OCI-LY1 (cell line): Measurements from ENCODE around the gene UBTD2.

Experiments used
- H2AFZ ChIP-seq: fragments of 200-600 bp; sonication (generic), shearing (Covaris generic); 2 replicates; pipeline ENCODE4 v1.6.0; 2014; ENCODE audit warnings: antibody characterized with exemption, mild to moderate bottlenecking, low read length
- H3F3A ChIP-seq: fragments of 200-600 bp; sonication (generic), shearing (Covaris generic); 2 replicates; pipeline ENCODE4 v1.6.0; 2014; ENCODE audit warnings: mild to moderate bottlenecking, antibody characterized with exemption, low read length, moderate library complexity; ENCODE audit not compliant: insufficient read depth
- H3K27ac ChIP-seq: fragments of 200-600 bp; sonication (generic); 2 replicates; pipeline ENCODE4 v1.5.1; 2014; ENCODE audit warnings: low read length, mixed run types, mild to moderate bottlenecking, low read depth; ENCODE audit not compliant: poor library complexity, severe bottlenecking
- H3K27me3 ChIP-seq: fragments of 200-600 bp; sonication (generic); 2 replicates; pipeline ENCODE4 v1.6.0; 2014; ENCODE audit warnings: antibody characterized with exemption, mild to moderate bottlenecking, low read length, moderate library complexity; ENCODE audit not compliant: insufficient read depth
- H3K36me3 ChIP-seq: fragments of 200-600 bp; sonication (generic); 2 replicates; pipeline ENCODE4 v1.6.1; 2014; ENCODE audit warnings: mild to moderate bottlenecking, antibody characterized with exemption, low read length, moderate library complexity, mixed read lengths; ENCODE audit not compliant: insufficient read depth
- H3K4me1 ChIP-seq: fragments of 200-600 bp; sonication (generic); 2 replicates; pipeline ENCODE4 v1.5.1; 2014; ENCODE audit warnings: mild to moderate bottlenecking, low read length, moderate library complexity; ENCODE audit not compliant: insufficient read depth, severe bottlenecking
- H3K4me2 ChIP-seq: fragments of 200-600 bp; sonication (generic), shearing (Covaris generic); 2 replicates; pipeline ENCODE4 v1.6.1; 2014; ENCODE audit warnings: low read length
- H3K4me3 ChIP-seq: fragments of 200-600 bp; sonication (generic); 2 replicates; pipeline ENCODE4 v1.5.1; 2014; ENCODE audit warnings: low read length, low read depth, mild to moderate bottlenecking, mixed read lengths; ENCODE audit not compliant: poor library complexity, severe bottlenecking
- H3K79me2 ChIP-seq: fragments of 200-600 bp; shearing (Covaris generic); 2 replicates; pipeline ENCODE4 v1.6.1; 2016; ENCODE audit warnings: mixed run types, low read length, mixed read lengths; ENCODE audit not compliant: insufficient read depth
- H3K9ac ChIP-seq: fragments of 200-600 bp; sonication (generic), shearing (Covaris generic); 2 replicates; pipeline ENCODE4 v1.6.1; 2014; ENCODE audit warnings: mild to moderate bottlenecking, low read length, mixed read lengths
- H3K9me2 ChIP-seq: fragments of 200-600 bp; sonication (generic), shearing (Covaris generic); 2 replicates; pipeline ENCODE4 v1.6.1; 2014; ENCODE audit warnings: low read depth, mild to moderate bottlenecking, low read length, mixed read lengths
- H3K9me3 ChIP-seq: fragments of 200-600 bp; shearing (Covaris generic); 2 replicates; pipeline ENCODE4 v1.6.1; 2014; ENCODE audit warnings: low read length, mixed read lengths
- H4K20me1 ChIP-seq: fragments of 200-600 bp; sonication (generic), shearing (Covaris generic); 2 replicates; pipeline ENCODE4 v1.6.0; 2016; ENCODE audit warnings: mild to moderate bottlenecking, low read length; ENCODE audit not compliant: insufficient read depth
- CTCF ChIP-seq: fragments of 200-600 bp; sonication (generic), shearing (Covaris generic); IDR thresholded peaks from 2 replicates; pipeline ENCODE4 v1.5.1; 2017; ENCODE audit warnings: mild to moderate bottlenecking, antibody characterized with exemption, low read length, moderate library complexity, mixed read lengths
- EZH2 ChIP-seq: fragments of 200-600 bp; sonication (generic), shearing (Covaris generic); IDR thresholded peaks from 2 replicates; pipeline ENCODE4 v1.8.0; 2017; ENCODE audit warnings: borderline replicate concordance, mixed run types, mild to moderate bottlenecking, antibody characterized with exemption, low read length, moderate library complexity, mixed read lengths

Gene UBTD2

DNA sequence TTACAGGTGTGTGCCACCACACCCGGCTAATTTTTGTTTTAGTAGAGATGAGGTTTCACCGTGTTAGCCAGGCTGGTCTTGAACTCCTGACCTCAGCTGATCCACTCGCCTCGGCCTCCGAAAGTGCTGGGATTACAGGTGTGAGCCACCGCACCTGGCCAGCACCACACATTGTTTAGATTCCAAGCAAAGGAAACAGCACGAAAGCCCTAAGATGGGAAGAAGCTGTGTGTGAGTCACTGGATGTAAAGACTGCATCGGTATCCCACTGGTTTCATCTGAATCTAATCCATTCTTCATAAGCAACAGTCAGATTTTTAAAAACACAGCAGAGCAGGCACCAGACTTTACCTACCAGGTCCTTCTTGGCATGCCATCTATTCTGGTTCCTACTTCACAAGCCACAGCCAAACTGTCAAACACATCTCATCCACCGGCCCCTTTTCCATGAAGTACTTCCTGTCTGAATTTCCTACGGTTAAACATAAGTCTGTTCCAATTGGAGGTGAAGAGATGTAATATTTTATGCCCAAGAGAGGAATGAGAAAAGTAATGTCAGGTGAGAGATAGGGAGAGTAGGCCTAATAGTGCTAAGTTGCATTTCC lies 17.4 kb downstream of the UBTD2 start:
- H3K27ac ChIP-seq: peak overlapping the region; percentile 45
- no peak for TF ChIP-seq CTCF
- no peak for TF ChIP-seq EZH2
- peaks cover 38% of the 10 kb centered on the region for H3K4me1 ChIP-seq
- H3K9ac ChIP-seq: no peak overlapping the region; the same call in 1 of the 2 replicates
- H3K79me2 ChIP-seq: peaks cover 53% of the 10 kb centered on the region
- no peak overlapping the region; the same call in 1 of the 2 replicates for H3K4me2 ChIP-seq
- H3K27me3 ChIP-seq: no peaks in the 10 kb centered on the region
- no peaks in the 10 kb centered on the region for H3K9me3 ChIP-seq
- H3F3A ChIP-seq: no peaks in the 10 kb centered on the region
- no peaks in the 10 kb centered on the region for H4K20me1 ChIP-seq
- no peak overlapping the region for H2AFZ ChIP-seq
- H3K36me3 ChIP-seq: no peaks in the 10 kb centered on the region
- H3K4me3 ChIP-seq: no peak overlapping the region
- no peaks in the 10 kb centered on the region for H3K9me2 ChIP-seq

DNA sequence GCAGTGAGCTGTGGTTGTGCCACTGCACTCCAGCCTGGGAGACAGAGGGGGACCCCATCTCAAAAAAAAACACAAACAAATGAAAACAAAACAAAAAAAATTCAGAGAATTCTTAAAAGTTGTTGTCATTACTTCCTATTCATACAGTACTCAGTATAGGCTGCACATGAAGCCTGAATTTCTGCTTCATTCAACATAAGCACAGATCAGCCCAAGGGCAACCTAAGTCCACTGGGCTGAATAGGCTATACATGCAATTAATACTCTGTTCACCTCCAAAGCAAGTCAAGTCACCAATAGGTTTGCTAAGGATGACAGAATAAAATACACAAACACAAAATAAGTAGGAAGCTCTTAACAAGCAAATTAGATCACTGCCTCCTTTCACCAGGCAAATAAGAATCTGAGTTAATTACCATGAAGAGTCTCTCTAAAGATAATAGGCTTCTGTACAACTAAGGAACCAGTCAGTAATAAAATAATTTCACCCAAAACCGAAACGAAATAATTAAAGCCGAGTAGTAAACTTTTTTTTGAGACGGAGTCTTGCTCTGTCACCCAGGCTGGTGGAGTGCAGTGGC lies 18.7 kb downstream of the UBTD2 start:
- no peak overlapping the region for H3K4me2 ChIP-seq
- peaks cover 29% of the 10 kb centered on the region for H3K4me1 ChIP-seq
- no peaks in the 10 kb centered on the region for H3K9me3 ChIP-seq
- H3K9ac ChIP-seq: no peak overlapping the region
- no peak overlapping the region for H3K27ac ChIP-seq
- no peaks in the 10 kb centered on the region for H3K36me3 ChIP-seq
- H4K20me1 ChIP-seq: no peaks in the 10 kb centered on the region
- no peak overlapping the region for H2AFZ ChIP-seq
- no peak overlapping the region for H3K4me3 ChIP-seq
- no peaks in the 10 kb centered on the region for H3F3A ChIP-seq
- no peaks in the 10 kb centered on the region for H3K27me3 ChIP-seq
- no peaks in the 10 kb centered on the region for H3K9me2 ChIP-seq
- peaks cover 49% of the 10 kb centered on the region for H3K79me2 ChIP-seq
- no peak for TF ChIP-seq EZH2

GRCh38 chr5:172255444-172255843 lies 28.1 kb downstream of the UBTD2 start:
- H3K79me2 ChIP-seq: peaks cover under 1% of the 10 kb centered on the region; the same call in 1 of the 2 replicates
- H3K9ac ChIP-seq: no peak overlapping the region
- H3K4me3 ChIP-seq: no peak overlapping the region
- no peak overlapping the region for H2AFZ ChIP-seq
- no peak for TF ChIP-seq CTCF
- TF ChIP-seq EZH2: no peak
- peaks cover 15% of the 10 kb centered on the region for H3K9me3 ChIP-seq
- H3K36me3 ChIP-seq: peaks cover 47% of the 10 kb centered on the region
- H3K4me1 ChIP-seq: no peaks in the 10 kb centered on the region
- H3K27me3 ChIP-seq: no peaks in the 10 kb centered on the region
- no peaks in the 10 kb centered on the region for H3K9me2 ChIP-seq
- H3K27ac ChIP-seq: no peak overlapping the region
- H4K20me1 ChIP-seq: no peaks in the 10 kb centered on the region
- H3F3A ChIP-seq: no peaks in the 10 kb centered on the region
- no peak overlapping the region for H3K4me2 ChIP-seq

DNA sequence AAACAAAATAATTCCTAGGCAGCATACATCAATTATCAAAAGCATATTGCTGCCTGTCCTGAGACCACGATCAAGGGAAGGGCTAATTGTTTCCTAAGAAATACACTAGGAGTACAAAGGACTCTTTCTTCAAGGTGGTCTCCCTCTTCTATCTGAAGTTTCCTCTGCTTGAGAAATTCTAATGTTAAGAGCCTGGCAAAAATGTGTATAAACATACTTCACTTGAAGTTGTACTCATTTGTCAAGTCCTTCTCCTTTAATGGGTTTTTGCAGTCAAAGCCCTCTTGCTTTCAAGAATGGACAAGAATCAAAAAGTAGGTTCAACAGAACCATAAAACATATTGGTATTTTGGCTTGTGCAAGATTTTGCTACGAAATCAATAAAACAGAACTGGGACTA lies 31.1 kb downstream of the UBTD2 start:
- H3K79me2 ChIP-seq: peaks cover 4% of the 10 kb centered on the region; the same call in 1 of the 2 replicates
- H3K9ac ChIP-seq: no peak overlapping the region
- peaks cover 27% of the 10 kb centered on the region for H3K36me3 ChIP-seq
- TF ChIP-seq CTCF (no peak), EZH2 (no peak)
- H3K4me2 ChIP-seq: no peak overlapping the region
- H2AFZ ChIP-seq: no peak overlapping the region
- H3K9me3 ChIP-seq: 0 out of 2 replicates have a peak, but pooled peaks cover 8% of the 10 kb centered on the region
- H3K27ac ChIP-seq: no peak overlapping the region
- H4K20me1 ChIP-seq: no peaks in the 10 kb centered on the region
- no peaks in the 10 kb centered on the region for H3K27me3 ChIP-seq
- H3K4me1 ChIP-seq: no peaks in the 10 kb centered on the region
- no peaks in the 10 kb centered on the region for H3F3A ChIP-seq
- H3K4me3 ChIP-seq: no peak overlapping the region
- H3K9me2 ChIP-seq: no peaks in the 10 kb centered on the region
